Activated CD8-positive, alpha-beta T cell treated with anti-CD3 and anti-CD28 coated beads for 36 hours (primary cell): Measurements from ENCODE around the gene KLC3. TPM values are rescaled to one million over a fixed set of nuclear protein-coding genes. Genes with fewer than 3 reads are reported as not detected.
A peak's percentile ranks its signal among the peaks of the same experiment; 100 is the strongest.

Source experiments
- ATAC-seq: fragments of 200-7000 bp; cut with Tn5 transposase; one replicate; pipeline ENCODE4 v1.10.0; 2021; ENCODE audit warnings: mild to moderate bottlenecking, moderate library complexity
- CTCF ChIA-PET: fragments of 350-600 bp; sonication (Branson Sonifier 250); formaldehyde crosslinking; loops from one replicate; lab custom pipeline; 2021; ENCODE audit warnings: antibody characterized with exemption; lab: Charles Lee
- POLR2A ChIA-PET: fragments of 350-600 bp; sonication (Branson Sonifier 250); formaldehyde crosslinking; loops from one replicate; lab custom pipeline; 2021; ENCODE audit warnings: antibody characterized with exemption; lab: Charles Lee
- DNase-seq: peaks from one replicate; pipeline ENCODE4 v3.0.0-alpha.2; 2020
- H3K27ac Mint-ChIP-seq: one replicate; pipeline ENCODE4 v1.8.0; 2021; ENCODE audit warnings: mild to moderate bottlenecking, mixed read lengths
- H3K27me3 Mint-ChIP-seq: one replicate; pipeline ENCODE4 v1.8.0; 2021; ENCODE audit warnings: mixed read lengths
- H3K36me3 Mint-ChIP-seq: one replicate; pipeline ENCODE4 v1.8.0; 2021; ENCODE audit warnings: low read depth, mixed read lengths
- H3K4me1 Mint-ChIP-seq: one replicate; pipeline ENCODE4 v1.8.0; 2021; ENCODE audit warnings: low read depth, mixed read lengths
- H3K4me3 Mint-ChIP-seq: one replicate; pipeline ENCODE4 v1.8.0; 2021; ENCODE audit warnings: mild to moderate bottlenecking, moderate library complexity, mixed read lengths
- H3K9me3 Mint-ChIP-seq: one replicate; pipeline ENCODE4 v1.8.0; 2021; ENCODE audit warnings: mixed read lengths
- CTCF ChIP-seq: fragments of 200-600 bp; IDR thresholded peaks from one replicate; pipeline ENCODE4 v1.8.0; 2022; ENCODE audit warnings: antibody characterized with exemption, mild to moderate bottlenecking
- intact Hi-C: fragments of 100-400 bp; cut with micrococcal nuclease; formaldehyde crosslinking; loops from one replicate; pipeline ENCODE4 v1.10.0; 2022
- total RNA-seq, 2 experiments: library from RNA; stranded (reverse); gene quantifications; one replicate each; pipeline ENCODE4 v1.2.3, GENCODE V29; 2021

The KLC3 gene
- total RNA-seq: not detected

DNA sequence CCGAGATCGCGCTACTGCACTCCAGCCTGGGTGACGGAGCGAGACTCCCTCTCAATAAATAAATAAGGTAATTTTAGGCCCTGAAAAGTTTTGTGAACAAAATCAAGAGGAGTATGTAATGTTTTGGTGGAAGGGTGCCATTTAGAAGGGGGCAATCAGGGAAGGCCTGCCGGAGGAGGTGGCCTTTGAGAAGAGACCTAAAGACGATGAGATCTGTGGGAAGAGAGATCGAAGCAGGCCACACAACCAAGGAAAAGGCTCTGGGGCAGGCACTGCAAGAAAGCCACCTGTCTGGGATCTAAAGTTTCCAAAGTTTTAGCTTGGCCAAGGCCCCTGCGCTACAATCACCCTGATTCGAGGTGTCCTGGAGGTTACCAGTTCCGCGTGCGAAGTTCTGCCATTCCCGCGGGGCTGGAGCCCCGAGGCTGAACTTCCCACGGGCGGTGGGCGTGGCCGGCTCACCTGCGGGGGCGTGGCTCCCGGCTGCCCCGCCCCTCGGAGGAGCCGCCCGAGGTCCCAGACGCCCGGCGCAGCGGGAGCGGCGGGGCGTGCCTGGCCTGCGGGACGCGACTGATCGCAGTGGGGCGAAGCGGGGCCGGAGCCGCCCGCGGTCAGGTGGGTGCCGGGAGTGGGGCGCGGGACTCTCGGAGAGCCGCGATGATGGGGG, at the start of gene KLC3:
Gene KLC3, plus strand, starts transcription at position 519 of the 667 bp plus-strand sequence. CDS start 4,792 bp downstream, outside the sequence.
- peaks cover 7% of the 10 kb centered on the region for H3K4me1 Mint-ChIP-seq
- H3K9me3 Mint-ChIP-seq: no peaks in the 10 kb centered on the region
- H3K27ac Mint-ChIP-seq: no peak within 1 kb of the TSS
- peak; percentile 37 for DNase-seq
- POLR2A ChIA-PET: interaction anchor here (1.1 kb wide), 1 partner anchor 313 kb away, joined by 3 read pairs; no protein-coding TSS in a partner anchor
- no peak for TF ChIP-seq CTCF
- no peaks in the 10 kb centered on the region for H3K36me3 Mint-ChIP-seq
- CTCF ChIA-PET: interaction anchor here (1.2 to 2.5 kb wide), 3 partner anchors 34 to 154 kb away, joined by 3 to 12 read pairs (median 7); no protein-coding TSS in a partner anchor
- intact Hi-C loops: no loop called here
- no peak within 1 kb of the TSS for H3K4me3 Mint-ChIP-seq
- ATAC-seq: peak; percentile 46
- peaks cover 20% of the 10 kb centered on the region for H3K27me3 Mint-ChIP-seq

DNA sequence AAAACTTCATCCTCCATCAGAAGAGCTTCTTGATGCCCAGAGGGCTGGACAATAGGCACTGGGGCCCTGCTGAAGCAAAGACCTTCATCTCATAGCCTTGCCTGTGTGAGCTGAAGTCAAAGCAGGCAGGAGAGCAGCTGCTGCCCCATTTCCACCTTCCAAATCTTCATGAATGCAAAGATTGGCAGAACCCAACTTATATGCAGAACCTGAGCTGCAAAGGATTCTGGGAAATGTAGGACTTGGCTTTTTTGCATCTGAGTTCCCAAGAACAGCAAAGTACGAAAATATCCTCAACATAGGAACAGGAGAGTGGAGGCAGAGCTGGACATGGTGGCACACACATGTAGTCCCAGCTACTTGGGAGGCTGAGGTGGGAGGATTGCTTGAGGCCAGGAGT, 48.7 kb upstream of the KLC3 start:
- intact Hi-C loops: no loop called here
- no peak for TF ChIP-seq CTCF
- ChIA-PET POLR2A (no interaction called here), CTCF (interaction anchor here (0.6 kb wide), 1 partner anchor 35 kb away, joined by 3 read pairs; no protein-coding TSS in a partner anchor)
- ATAC-seq (no peak), DNase-seq (no peak)
- Mint-ChIP-seq H3K4me1 (peaks cover 10% of the 10 kb centered on the region), H3K27me3 (no peaks in the 10 kb centered on the region), H3K36me3 (peaks cover 19% of the 10 kb centered on the region), H3K9me3 (no peaks in the 10 kb centered on the region), H3K27ac (no peak overlapping the region), H3K4me3 (no peak overlapping the region)

- ChIA-PET POLR2A (interaction anchor here (0.6 kb wide), 1 partner anchor 47 kb away, joined by 4 read pairs; no protein-coding TSS in a partner anchor), CTCF (no interaction called here)
- intact Hi-C loops: no loop called here
- TF ChIP-seq CTCF: no peak
- ATAC-seq (peak; percentile 56), DNase-seq (peak; percentile 53)
- no peaks in the 10 kb centered on the region for H3K9me3 Mint-ChIP-seq
- no peaks in the 10 kb centered on the region for H3K27me3 Mint-ChIP-seq
- peaks cover 10% of the 10 kb centered on the region for H3K4me1 Mint-ChIP-seq
- peaks cover 17% of the 10 kb centered on the region for H3K36me3 Mint-ChIP-seq
- H3K27ac Mint-ChIP-seq: no peak overlapping the region
- no peak overlapping the region for H3K4me3 Mint-ChIP-seq
These were observed 46.9 kb upstream of the KLC3 start for GRCh38 chr19:45293682-45294081.

DNA sequence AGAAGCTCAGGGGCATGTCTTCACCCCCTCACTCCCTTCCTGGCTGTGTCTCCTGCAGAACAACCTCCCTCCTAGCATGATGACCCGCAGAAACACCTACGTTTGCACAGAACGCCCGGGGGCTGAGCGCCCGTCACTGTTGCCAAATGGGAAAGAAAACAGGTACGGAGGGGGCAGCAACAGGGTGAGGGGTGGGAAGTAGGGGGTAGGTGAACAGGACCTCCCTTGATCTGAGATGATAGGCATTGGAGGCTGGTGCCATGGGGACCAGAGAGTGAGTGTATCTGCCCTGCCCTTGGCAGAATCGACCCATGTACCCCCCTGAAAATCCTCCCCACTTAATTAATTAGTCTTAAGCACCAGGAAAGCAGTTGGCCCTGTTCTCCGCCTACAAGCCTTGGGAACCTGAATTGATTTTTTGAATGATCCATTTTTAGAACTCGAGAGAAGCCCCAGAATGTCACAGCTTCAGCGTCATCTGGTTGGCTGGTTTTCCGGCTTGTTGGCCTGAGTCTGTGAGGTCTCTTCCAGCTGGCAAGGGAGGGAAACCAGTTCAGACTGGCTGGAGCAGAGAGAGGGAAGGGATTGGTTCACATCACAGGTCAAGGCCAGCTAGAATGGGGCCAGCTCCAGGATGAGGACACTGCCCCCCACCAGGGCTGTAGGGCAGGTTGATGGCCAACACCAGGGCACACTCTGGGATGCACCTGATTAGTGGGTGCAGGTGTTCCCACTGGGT, 46.1 kb upstream of the KLC3 start:
- peaks cover 10% of the 10 kb centered on the region for H3K4me1 Mint-ChIP-seq
- DNase-seq: no peak
- no peak for ATAC-seq
- no peak overlapping the region for H3K4me3 Mint-ChIP-seq
- TF ChIP-seq CTCF: no peak
- no peaks in the 10 kb centered on the region for H3K9me3 Mint-ChIP-seq
- intact Hi-C loops: no loop called here
- no peak overlapping the region for H3K27ac Mint-ChIP-seq
- no peaks in the 10 kb centered on the region for H3K27me3 Mint-ChIP-seq
- ChIA-PET CTCF (no interaction called here), POLR2A (interaction anchor here (0.6 kb wide), 1 partner anchor 48 kb away, joined by 4 read pairs; no protein-coding TSS in a partner anchor)
- peaks cover 17% of the 10 kb centered on the region for H3K36me3 Mint-ChIP-seq
